ENCODE data around the gene LGALS7. TPM values are rescaled to one million over a fixed set of nuclear protein-coding genes. Genes with fewer than 3 reads are reported as not detected.

The LGALS7 gene
- total and polyA plus RNA-seq, 2 of the 8 experiments (the other 6 are each of a cell fraction or from before 2014, with no cell fraction given), result 0.32 TPM; not detected in 1

DNA sequence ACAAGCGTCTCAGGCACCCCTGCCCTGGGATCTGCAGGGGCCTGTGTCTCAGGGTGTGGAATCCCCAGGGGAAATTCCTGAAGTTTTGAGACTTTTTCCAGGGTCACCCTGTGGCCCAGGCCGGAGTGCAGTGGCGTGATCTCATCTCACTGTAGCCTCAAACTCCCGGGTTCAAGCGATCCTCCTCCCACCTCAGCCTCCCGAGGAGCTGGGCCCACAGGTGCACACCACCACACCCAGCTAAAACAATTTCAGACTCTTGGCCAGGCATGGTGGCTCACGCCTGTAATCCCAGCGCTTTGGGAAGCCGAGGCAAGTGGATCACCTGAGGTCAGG is 33.1 kb downstream of the LGALS7 start (continued):
- TF ChIP-seq SUZ12 (IDR thresholded peaks at IDR 0.05; ENCODE audit: low read length) (no peak), JUN (IDR thresholded peaks at IDR 0.05; ENCODE audit: low read depth, low read length) (no peak), FOSL1 (IDR thresholded peaks at IDR 0.05; ENCODE audit: insufficient read depth, low read depth, low read length) (no peak), USF2 (IDR thresholded peaks at IDR 0.05; ENCODE audit: low read length) (no peak)

Measured in H1 (cell line).